HEK293T (cell line): ENCODE results near the gene GGT6.

Experiments used
- CTCF ChIA-PET: fragments of 350-600 bp; formaldehyde crosslinking; extraction: SDS; loops from one replicate; lab custom pipeline; 2021; ENCODE audit warnings: antibody characterized with exemption, inconsistent platforms; lab: Yijun Ruan, JAX
- POLR2A ChIA-PET: fragments of 350-600 bp; formaldehyde crosslinking; extraction: SDS; loops from one replicate; lab custom pipeline; 2020; ENCODE audit warnings: antibody characterized with exemption, inconsistent platforms; lab: Yijun Ruan, JAX
- DNase-seq: peaks from one replicate; pipeline ENCODE4 v3.0.0; 2012; ENCODE audit warnings: mixed read lengths; ENCODE audit errors: extremely low spot score
- ARNT ChIP-seq: fragments of 450-650 bp; IDR thresholded peaks from 2 replicates; pipeline ENCODE4 v1.6.1; 2017; ENCODE audit warnings: mild to moderate bottlenecking
- BHLHE40 ChIP-seq: fragments of 450-650 bp; IDR thresholded peaks from 2 replicates; pipeline ENCODE4 v1.6.1; 2016; ENCODE audit warnings: mild to moderate bottlenecking, moderate library complexity, borderline replicate concordance
- CTBP1 ChIP-seq: fragments of 450-650 bp; IDR thresholded peaks from 2 replicates; pipeline ENCODE4 v1.6.1; 2016; ENCODE audit warnings: borderline replicate concordance
- ELF4 ChIP-seq: fragments of 450-650 bp; IDR thresholded peaks from 2 replicates; pipeline ENCODE4 v1.6.1; 2017; ENCODE audit warnings: antibody characterized with exemption
- FOXA1 ChIP-seq: fragments of 450-650 bp; IDR thresholded peaks from 2 replicates; pipeline ENCODE4 v1.6.1; 2016; ENCODE audit warnings: mild to moderate bottlenecking
- FOXK2 ChIP-seq: fragments of 450-650 bp; IDR thresholded peaks from 2 replicates; pipeline ENCODE4 v1.6.1; 2016; ENCODE audit warnings: mild to moderate bottlenecking
- FOXM1 ChIP-seq: fragments of 450-650 bp; IDR thresholded peaks from 2 replicates; pipeline ENCODE4 v1.6.1; 2017; ENCODE audit warnings: mild to moderate bottlenecking, borderline replicate concordance
- HDGF ChIP-seq: fragments of 450-650 bp; IDR thresholded peaks from 2 replicates; pipeline ENCODE4 v1.6.1; 2017; ENCODE audit warnings: antibody characterized with exemption, borderline replicate concordance
- L3MBTL2 ChIP-seq: fragments of 450-650 bp; conservative IDR thresholded peaks from 2 replicates; pipeline ENCODE4 v1.6.1; 2016; ENCODE audit warnings: mild to moderate bottlenecking
- LEF1 ChIP-seq: fragments of 450-650 bp; IDR thresholded peaks from 2 replicates; pipeline ENCODE4 v1.6.1; 2017; ENCODE audit warnings: mild to moderate bottlenecking, borderline replicate concordance
- NFRKB ChIP-seq: fragments of 450-650 bp; IDR thresholded peaks from 2 replicates; pipeline ENCODE4 v1.6.1; 2016; ENCODE audit warnings: mild to moderate bottlenecking, moderate library complexity
- PKNOX1 ChIP-seq: fragments of 450-650 bp; IDR thresholded peaks from 2 replicates; pipeline ENCODE4 v1.6.1; 2016
- SP1 ChIP-seq: fragments of 450-650 bp; IDR thresholded peaks from 2 replicates; pipeline ENCODE4 v1.6.1; 2017
- SUZ12 ChIP-seq: fragments of 450-650 bp; IDR thresholded peaks from 2 replicates; pipeline ENCODE4 v1.6.1; 2016; ENCODE audit warnings: mild to moderate bottlenecking
- TARDBP ChIP-seq: fragments of 450-650 bp; IDR thresholded peaks from 2 replicates; pipeline ENCODE4 v1.6.1; 2016
- ZNF384 ChIP-seq: fragments of 450-650 bp; IDR thresholded peaks from 2 replicates; pipeline ENCODE4 v1.6.1; 2016

Gene GGT6

GRCh38 chr17:4588391-4588790, 28.0 kb upstream of the GGT6 start:
- DNase-seq = no peak
- ChIA-PET CTCF (interaction anchor here (2.7 kb wide), 1 partner anchor 21 kb away, joined by 10 read pairs; no protein-coding TSS in a partner anchor), POLR2A (no interaction called here)
- TF ChIP-seq CTBP1 (no peak), FOXM1 (no peak), LEF1 (no peak), SUZ12 (no peak), NFRKB (no peak), ZNF384 (no peak), FOXK2 (no peak), ARNT (no peak), TARDBP (no peak), HDGF (no peak), PKNOX1 (no peak), ELF4 (no peak), FOXA1 (no peak)

- DNase-seq = no peak
- CTCF ChIA-PET = interaction anchor here (2.7 kb wide), 1 partner anchor 21 kb away, joined by 10 read pairs; no protein-coding TSS in a partner anchor
- POLR2A ChIA-PET = no interaction called here
- TF ChIP-seq FOXM1 = no peak
- no peak for TF ChIP-seq ARNT
- no peak for TF ChIP-seq BHLHE40
- no peak for TF ChIP-seq ELF4
- no peak for TF ChIP-seq TARDBP
- TF ChIP-seq SUZ12 = no peak
- TF ChIP-seq LEF1 = no peak
- no peak for TF ChIP-seq L3MBTL2
- no peak for TF ChIP-seq ZNF384
- TF ChIP-seq FOXK2 = no peak
- TF ChIP-seq FOXA1 = no peak
- TF ChIP-seq SP1 = no peak
- no peak for TF ChIP-seq CTBP1
- no peak for TF ChIP-seq PKNOX1
- no peak for TF ChIP-seq NFRKB
These were observed 27.4 kb upstream of the GGT6 start for GRCh38 chr17:4587803-4588202.

GRCh38 chr17:4587195-4587594, 26.8 kb upstream of the GGT6 start:
- DNase-seq = no peak
- TF ChIP-seq FOXM1 = no peak
- TF ChIP-seq FOXK2 = no peak
- TF ChIP-seq CTBP1 = no peak
- no peak for TF ChIP-seq SP1
- no peak for TF ChIP-seq ARNT
- no peak for TF ChIP-seq ELF4
- no peak for TF ChIP-seq L3MBTL2
- no peak for TF ChIP-seq LEF1
- CTCF ChIA-PET = interaction anchor here (2.7 kb wide), 1 partner anchor 20 kb away, joined by 10 read pairs; no protein-coding TSS in a partner anchor
- POLR2A ChIA-PET = no interaction called here

GRCh38 chr17:4586043-4586442, 25.7 kb upstream of the GGT6 start:
- TF ChIP-seq FOXK2 (no peak), CTBP1 (no peak), ARNT (no peak), ZNF384 (no peak), ELF4 (no peak), LEF1 (no peak), SUZ12 (no peak), PKNOX1 (no peak), FOXA1 (no peak), L3MBTL2 (no peak), NFRKB (no peak), HDGF (no peak), SP1 (no peak), FOXM1 (no peak), TARDBP (no peak)
- POLR2A ChIA-PET = interaction anchor here (0.6 kb wide), 1 partner anchor 9 kb away, joined by 3 read pairs; no protein-coding TSS in a partner anchor
- DNase-seq = no peak
- CTCF ChIA-PET = interaction anchor here (2.7 kb wide), 1 partner anchor 19 kb away, joined by 10 read pairs; no protein-coding TSS in a partner anchor

GRCh38 chr17:4585638-4585994, 25.2 kb upstream of the GGT6 start:
- POLR2A ChIA-PET = no interaction called here
- CTCF ChIA-PET = no interaction called here
- TF ChIP-seq BHLHE40 (no peak), CTBP1 (no peak), HDGF (no peak), PKNOX1 (no peak), FOXA1 (no peak), TARDBP (no peak), FOXM1 (no peak), LEF1 (no peak), ELF4 (no peak), L3MBTL2 (no peak), ARNT (no peak), NFRKB (no peak), SUZ12 (no peak), ZNF384 (no peak), FOXK2 (no peak), SP1 (no peak)
- DNase-seq = no peak
